Measurements from ENCODE around the gene DNAH10.

Gene DNAH10

GRCh38 chr12:123948796-123949769 is 187.0 kb downstream of the DNAH10 start:
- DNase-seq (ENCODE audit: low read depth) = no peak

GRCh38 chr12:123949770-123950165 is 187.7 kb downstream of the DNAH10 start:
- DNase-seq (ENCODE audit: low read depth) = no peak

GRCh38 chr12:123950476-123951349 is 188.6 kb downstream of the DNAH10 start:
- no peak for DNase-seq (ENCODE audit: low read depth)

- no peak for DNase-seq (ENCODE audit: low read depth)
These were observed 189.4 kb downstream of the DNAH10 start for GRCh38 chr12:123951467-123951866.

GRCh38 chr12:123952037-123952436 is 189.9 kb downstream of the DNAH10 start:
- DNase-seq (ENCODE audit: low read depth) = no peak

GRCh38 chr12:123954647-123955350 is 192.7 kb downstream of the DNAH10 start:
- DNase-seq (ENCODE audit: low read depth) = no peak

- DNase-seq (ENCODE audit: low read depth) = no peak
These were observed 194.1 kb downstream of the DNAH10 start for GRCh38 chr12:123956249-123956648.

GRCh38 chr12:123957196-123957595 is 195.1 kb downstream of the DNAH10 start:
- no peak for DNase-seq (ENCODE audit: low read depth)

GRCh38 chr12:123958462-123958861 is 196.4 kb downstream of the DNAH10 start:
- no peak for DNase-seq (ENCODE audit: low read depth)

GRCh38 chr12:123958876-123959275 is 196.8 kb downstream of the DNAH10 start:
- DNase-seq (ENCODE audit: low read depth) = no peak

GRCh38 chr12:123960029-123960735 is 198.1 kb downstream of the DNAH10 start:
- no peak for DNase-seq (ENCODE audit: low read depth)

- no peak for DNase-seq (ENCODE audit: low read depth)
These were observed 198.8 kb downstream of the DNAH10 start for GRCh38 chr12:123960856-123961255.

GRCh38 chr12:123961585-123962345 is 199.7 kb downstream of the DNAH10 start:
- no peak for DNase-seq (ENCODE audit: low read depth)

- DNase-seq (ENCODE audit: low read depth) = no peak
These were observed 200.4 kb downstream of the DNAH10 start for GRCh38 chr12:123962513-123962912.

- no peak for DNase-seq (ENCODE audit: low read depth)
These were observed 201.7 kb downstream of the DNAH10 start for GRCh38 chr12:123963821-123964220.

- DNase-seq (ENCODE audit: low read depth) = no peak
These were observed 203.3 kb downstream of the DNAH10 start for GRCh38 chr12:123965382-123965781.

- DNase-seq (ENCODE audit: low read depth) = no peak
These were observed 204.5 kb downstream of the DNAH10 start for GRCh38 chr12:123966596-123966995.

- no peak for DNase-seq (ENCODE audit: low read depth)
These were observed 205.1 kb downstream of the DNAH10 start for GRCh38 chr12:123967121-123967586.

- DNase-seq (ENCODE audit: low read depth) = no peak
These were observed 209.3 kb downstream of the DNAH10 start for GRCh38 chr12:123971449-123971769.

- peak; percentile 22 for DNase-seq (ENCODE audit: low read depth)
These were observed 209.8 kb downstream of the DNAH10 start for GRCh38 chr12:123971770-123972456.

Data from activated gamma-delta T cell treated with anti-CD3 and anti-CD28 coated beads, Interleukin-2, amount 50 U/mL, for 16 hours (primary cell).